Stomach (tissue), 9 donors: ENCODE measurements around the gene GSAP. TPM values are rescaled to one million over a fixed set of nuclear protein-coding genes. Genes with fewer than 3 reads are reported as not detected.

Source experiments
- DNase-seq, 2 donors: peaks; one replicate each; pipeline versions ENCODE4 v3.0.0 to v3.0.0-alpha.2; 2013 to 2019
- H3K27ac ChIP-seq, 5 donors: fragments of 200-600 bp in 4 of 5; sonication (generic) in 4 of 5; one replicate each; pipeline ENCODE4 v1.5.1; 2013 to 2019; ENCODE audit warnings: mild to moderate bottlenecking in 1 of 5, moderate library complexity in 1 of 5
- H3K27me3 ChIP-seq, 3 donors: fragments of 200-600 bp; sonication (generic); one replicate each; pipeline ENCODE4 v1.5.1; 2017 to 2019; ENCODE audit warnings: mixed run types in 1 of 3
- H3K36me3 ChIP-seq, 4 donors: fragments of 200-600 bp; sonication (generic); 1 replicate in 3 of 4; 2 replicates in 1 of 4; pipeline ENCODE4 v1.5.1; 2016 to 2019
- H3K4me1 ChIP-seq, 4 donors: fragments of 200-600 bp; sonication (generic); one replicate each; pipeline ENCODE4 v1.5.1; 2016 to 2019
- H3K4me3 ChIP-seq, 4 donors: fragments of 200-600 bp; sonication (generic) in 3 of 4; one replicate each; pipeline ENCODE4 v1.5.1; 2016 to 2019; ENCODE audit warnings: mild to moderate bottlenecking in 1 of 4
- H3K9me3 ChIP-seq, 4 donors: fragments of 200-600 bp; sonication (generic); one replicate each; pipeline ENCODE4 v1.5.1; 2016 to 2019
- CTCF ChIP-seq, 7 experiments: fragments of 450-650 bp in 4 of 7; fragments of 200-600 bp in 3 of 7; sonication (generic) in 3 of 7; IDR thresholded peaks; one replicate each; pipeline ENCODE4 v1.5.1; 2016 to 2019; ENCODE audit warnings: antibody characterized with exemption in 7 of 7, control low read depth in 2 of 7, mild to moderate bottlenecking in 1 of 7
- EP300 ChIP-seq: sonication (generic); formaldehyde crosslinking; IDR thresholded peaks from one replicate; pipeline ENCODE4 v1.6.1; 2017; ENCODE audit warnings: antibody characterized with exemption
- POLR2A ChIP-seq, 4 donors: fragments of 450-650 bp; IDR thresholded peaks; one replicate each; pipeline ENCODE4 v1.6.1; 2016; ENCODE audit warnings: antibody characterized with exemption in 4 of 4, control low read depth in 2 of 4, mild to moderate bottlenecking in 1 of 4, moderate library complexity in 1 of 4
- POLR2AphosphoS5 ChIP-seq, 3 donors: sonication (generic); formaldehyde crosslinking; IDR thresholded peaks; one replicate each; pipeline ENCODE4 v1.6.1; 2016; ENCODE audit warnings: antibody characterized with exemption in 3 of 3
- WGBS, 5 donors: extraction: QIAGEN DNeasy Blood & Tissue Kit in 3 of 5; methylation state at CpG; one replicate each; pipeline versions ENCODE4 v1.1.5 to v1.1.7; 2013 to 2018; 5-methylcytosine and 5-hydroxymethylcytosine counted together
- intact Hi-C: fragments of 100-400 bp; cut with DNase I; formaldehyde crosslinking; loops from one replicate; pipeline ENCODE4 v1.15.1; 2023; ENCODE audit warnings: low total_unique reads
- polyA plus RNA-seq, 3 donors: library from polyadenylated mRNA; stranded (reverse); fragments of 200-250 nt; gene quantifications; one replicate each; pipeline ENCODE4 v1.2.3, GENCODE V29; 2013
- total RNA-seq, 5 donors: library from RNA; depleted of rRNA; stranded (reverse); fragments of >200 nt; gene quantifications; one replicate each; pipeline versions ENCODE4 v1.1.0 to v1.2.3, GENCODE V29; 2014 to 2016
- donor health status: healthy with polysubstance abuse.
- donor health status: Bipolar disorder and iron deficiency.
- donor health status: healthy.

The GSAP gene
- total and polyA plus RNA-seq, 8 donors = 3.5 to 52.1 (median 15.9) TPM

GRCh38 chr7:77354914-77355313, 61.2 kb downstream of the GSAP start:
- 89 to 96% (median 92%) methylated on average over 9 of the region's 9 CpGs for WGBS, 5 donors
- H3K27ac ChIP-seq = no peak overlapping the region
- intact Hi-C loops = no loop called here

DNA sequence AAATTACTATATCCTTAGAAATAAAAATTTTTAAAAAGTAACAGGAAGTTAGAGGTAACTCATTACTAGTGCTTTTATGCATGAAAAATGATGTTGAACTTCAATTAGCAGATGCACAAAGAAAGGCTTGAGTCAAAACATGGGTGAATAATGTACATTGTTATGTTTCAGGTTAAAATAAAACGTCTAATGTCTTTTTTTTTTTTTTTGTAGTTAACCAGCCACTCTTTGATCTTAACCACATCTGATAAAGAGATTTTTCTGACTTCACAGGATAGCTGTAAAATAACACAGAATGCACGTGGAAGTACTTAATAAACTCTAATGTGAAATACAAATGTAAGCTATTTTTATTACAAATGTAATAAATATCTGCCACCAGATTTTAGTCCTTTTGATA, 61.7 kb downstream of the GSAP start:
- Histone ChIP-seq H3K27me3 (no peaks in the 10 kb centered on the region), H3K4me1 (peaks cover 0 to 36% (median 11%) of the 10 kb centered on the region in 4 donors), H3K36me3 (peaks cover 0 to 39% (median 16%) of the 10 kb centered on the region in 4 donors), H3K4me3 (no peak overlapping the region), H3K9me3 (no peaks in the 10 kb centered on the region), H3K27ac (no peak overlapping the region)
- WGBS, 5 donors = 19 to 42% (median 36%) methylated on average over 2 of the region's 2 CpGs
- TF ChIP-seq CTCF (IDR thresholded peaks at IDR 0.05) (no peak), POLR2A (IDR thresholded peaks at IDR 0.05) (no peak), POLR2AphosphoS5 (IDR thresholded peaks at IDR 0.05) (no peak), EP300 (no peak)
- no peak for DNase-seq
- intact Hi-C loops = no loop called here

More at GRCh38 chr7:77354914-77355313, 61.2 kb downstream of the GSAP start:
- peaks cover 0 to 39% (median 14%) of the 10 kb centered on the region in 4 donors for H3K4me1 ChIP-seq
- no peak for TF ChIP-seq EP300
- no peak for TF ChIP-seq POLR2AphosphoS5 (IDR thresholded peaks at IDR 0.05)
- TF ChIP-seq POLR2A (IDR thresholded peaks at IDR 0.05) = no peak
- TF ChIP-seq CTCF (IDR thresholded peaks at IDR 0.05) = no peak
- DNase-seq = no peak
- no peaks in the 10 kb centered on the region for H3K9me3 ChIP-seq
- H3K27me3 ChIP-seq = no peaks in the 10 kb centered on the region
- peaks cover 0 to 39% (median 16%) of the 10 kb centered on the region in 4 donors for H3K36me3 ChIP-seq
- no peak overlapping the region for H3K4me3 ChIP-seq

- WGBS, 5 donors = 66 to 76% (median 70%) methylated on average over 6 of the region's 6 CpGs
- H3K9me3 ChIP-seq = no peaks in the 10 kb centered on the region
- no peaks in the 10 kb centered on the region for H3K27me3 ChIP-seq
- TF ChIP-seq CTCF (IDR thresholded peaks at IDR 0.05) (no peak), POLR2A (IDR thresholded peaks at IDR 0.05) (no peak), EP300 (no peak), POLR2AphosphoS5 (IDR thresholded peaks at IDR 0.05) (no peak)
- no peak for DNase-seq
- H3K36me3 ChIP-seq = peaks cover 0 to 39% (median 16%) of the 10 kb centered on the region in 4 donors
- H3K27ac ChIP-seq = no peak overlapping the region
- intact Hi-C loops = no loop called here
- no peak overlapping the region for H3K4me3 ChIP-seq
- H3K4me1 ChIP-seq = peaks cover 0 to 38% (median 14%) of the 10 kb centered on the region in 4 donors
Observed at GRCh38 chr7:77353911-77354310, 62.2 kb downstream of the GSAP start.

- 56 to 80% (median 77%) methylated on average over 1 of the region's 1 CpG for WGBS, 5 donors
- H3K36me3 ChIP-seq = peaks cover 0 to 39% (median 16%) of the 10 kb centered on the region in 4 donors
- TF ChIP-seq CTCF (IDR thresholded peaks at IDR 0.05) (no peak), EP300 (no peak)
- H3K27me3 ChIP-seq = no peaks in the 10 kb centered on the region
- peaks cover under 1 to 44% (median 17%) of the 10 kb centered on the region in 4 donors for H3K4me1 ChIP-seq
- H3K9me3 ChIP-seq = no peaks in the 10 kb centered on the region
- DNase-seq = no peak
- intact Hi-C loops = no loop called here
- H3K4me3 ChIP-seq = no peak overlapping the region
- H3K27ac ChIP-seq = no peak overlapping the region
Observed at GRCh38 chr7:77353407-77353721, 62.8 kb downstream of the GSAP start.
